ENCODE data around the gene CMYA5.
"Not testable (repeated sequence)": the region's sequence is repeated elsewhere in the genome, so short reads cannot be mapped to it uniquely, and the experiment has no call there.

CMYA5 gene

GRCh38 chr5:79689541-79690466 is at the start of gene CMYA5:
CMYA5 (plus strand) TSS chr5:79689836; CDS start chr5:79689908, 72 bp downstream.
- in situ Hi-C loops (cut with MboI; ENCODE audit: low sequenced_read_pairs) = no loop called here

DNA sequence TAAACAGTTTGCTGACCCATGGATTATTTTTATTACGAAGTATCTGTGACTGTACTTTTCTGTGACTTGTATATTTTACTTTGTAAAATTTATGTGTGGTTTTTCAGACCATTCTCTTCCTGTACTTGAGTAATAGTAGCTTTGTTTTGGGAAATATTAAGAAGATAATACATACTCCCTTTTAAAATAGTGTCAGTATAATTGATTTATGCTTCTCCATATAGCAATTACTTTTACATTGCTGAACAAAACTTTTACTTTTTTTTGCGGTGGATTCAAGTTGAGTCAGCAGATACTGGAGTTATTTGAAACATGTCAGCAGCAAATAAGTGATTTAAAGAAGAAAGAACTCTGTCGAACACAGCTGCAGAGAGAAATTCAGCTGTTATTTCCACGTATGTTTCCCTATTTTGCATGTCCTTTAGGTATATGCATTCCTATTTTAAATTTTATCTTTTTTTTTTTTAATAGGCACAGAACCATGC is 49.0 kb upstream of the CMYA5 start:
- in situ Hi-C loops (cut with MboI; ENCODE audit: low sequenced_read_pairs) = no loop called here

- in situ Hi-C loops (cut with MboI; ENCODE audit: low sequenced_read_pairs) = no loop called here
Observed at GRCh38 chr5:79641414-79641813, 48.2 kb upstream of the CMYA5 start.

GRCh38 chr5:79642210-79642609 is 47.4 kb upstream of the CMYA5 start:
- in situ Hi-C loops (cut with MboI; ENCODE audit: low sequenced_read_pairs) = no loop called here

- in situ Hi-C loops (cut with MboI; ENCODE audit: low sequenced_read_pairs) = no loop called here
Observed at GRCh38 chr5:79653843-79654242, 35.8 kb upstream of the CMYA5 start.

DNA sequence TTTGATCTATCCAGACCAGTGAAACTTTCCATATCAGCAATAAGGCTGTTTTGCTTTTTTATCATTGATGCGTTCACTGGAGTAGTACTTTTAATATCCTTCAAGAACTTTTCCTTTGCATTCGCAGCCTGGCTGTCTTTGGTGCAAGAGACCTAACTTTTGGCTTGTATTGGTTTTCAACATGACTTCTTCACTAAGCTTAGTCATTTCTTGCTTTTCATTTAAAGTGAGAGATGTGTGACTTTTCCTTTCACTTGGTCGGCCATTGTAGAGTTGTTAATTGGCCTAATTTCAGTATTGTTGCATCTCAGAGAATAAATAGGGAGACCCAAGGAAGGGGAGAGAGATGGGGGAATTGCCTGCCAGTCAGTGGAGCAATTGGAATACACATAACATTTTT is 26.4 kb upstream of the CMYA5 start:
- in situ Hi-C loops (cut with MboI; ENCODE audit: low sequenced_read_pairs) = no loop called here

- in situ Hi-C loops (cut with MboI; ENCODE audit: low sequenced_read_pairs) = no loop called here
Observed at GRCh38 chr5:79666758-79667157, 22.9 kb upstream of the CMYA5 start.

DNA sequence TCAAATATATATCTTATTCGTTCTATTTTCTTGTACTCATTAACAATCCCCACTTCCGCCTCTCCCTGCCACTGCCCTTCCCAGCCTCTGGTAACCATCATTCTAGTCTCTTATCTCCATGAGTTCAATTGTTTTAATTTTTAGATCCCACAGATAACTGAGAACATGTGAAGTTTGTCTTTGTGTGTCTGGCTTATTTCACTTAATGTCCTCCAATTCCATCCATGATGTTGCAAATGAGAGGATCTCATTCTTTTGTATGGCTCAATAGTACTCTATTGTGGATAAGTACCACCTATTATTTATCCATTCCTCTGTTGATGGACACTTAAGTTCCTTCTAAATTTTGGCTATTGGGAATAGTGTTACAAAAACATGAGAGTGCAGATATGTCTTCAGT is 17.2 kb upstream of the CMYA5 start:
- in situ Hi-C loops (cut with MboI; ENCODE audit: low sequenced_read_pairs) = no loop called here

DNA sequence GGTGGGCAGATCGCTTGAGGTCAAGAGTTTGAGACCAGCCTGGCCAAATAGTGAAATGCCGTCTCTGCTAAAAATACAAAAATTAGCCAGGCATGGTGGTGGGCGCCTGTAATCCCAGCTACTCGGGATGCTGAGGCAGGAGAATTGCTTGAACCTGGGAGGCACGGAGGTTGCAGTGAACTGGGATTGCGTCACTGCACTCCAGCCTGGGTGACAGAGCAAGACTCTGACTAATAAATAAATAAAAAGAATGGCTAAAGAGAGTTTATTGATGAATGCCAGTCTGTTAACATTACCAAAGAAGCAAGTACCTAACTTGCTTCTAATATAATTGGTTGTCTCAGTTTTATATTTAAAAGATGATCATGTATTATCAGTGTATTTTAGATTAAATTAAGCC is 13.3 kb upstream of the CMYA5 start:
- in situ Hi-C loops (cut with MboI; ENCODE audit: low sequenced_read_pairs) = not testable (repeated sequence)

DNA sequence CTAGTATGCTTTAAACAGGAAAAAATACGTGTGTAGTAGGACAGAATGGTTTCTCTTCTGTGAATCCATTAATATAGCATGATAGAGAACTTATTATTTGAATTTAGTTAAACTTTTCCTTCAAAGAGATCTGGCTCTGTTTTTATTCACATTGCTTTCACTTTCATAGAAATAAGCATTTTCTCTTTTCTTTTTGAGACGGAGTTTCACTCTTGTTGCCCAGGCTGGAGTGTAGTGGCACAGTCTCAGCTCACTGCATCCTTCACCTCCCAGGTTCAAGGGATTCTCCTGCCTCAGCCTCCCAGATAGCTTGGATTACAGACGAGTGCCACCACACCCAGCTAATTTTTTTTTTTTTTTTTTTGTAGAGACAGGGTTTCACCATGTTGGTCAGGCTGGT is 7.5 kb upstream of the CMYA5 start:
- in situ Hi-C loops (cut with MboI; ENCODE audit: low sequenced_read_pairs) = not testable (repeated sequence)

GRCh38 chr5:79684782-79685181 is 4.9 kb upstream of the CMYA5 start:
- in situ Hi-C loops (cut with MboI; ENCODE audit: low sequenced_read_pairs) = no loop called here

- in situ Hi-C loops (cut with MboI; ENCODE audit: low sequenced_read_pairs) = no loop called here
Observed at GRCh38 chr5:79685627-79686026, 4.0 kb upstream of the CMYA5 start.

- in situ Hi-C loops (cut with MboI; ENCODE audit: low sequenced_read_pairs) = no loop called here
Observed at GRCh38 chr5:79686799-79687198, 2.8 kb upstream of the CMYA5 start.

GRCh38 chr5:79687889-79688288 is 1.7 kb upstream of the CMYA5 start:
- in situ Hi-C loops (cut with MboI; ENCODE audit: low sequenced_read_pairs) = no loop called here

DNA sequence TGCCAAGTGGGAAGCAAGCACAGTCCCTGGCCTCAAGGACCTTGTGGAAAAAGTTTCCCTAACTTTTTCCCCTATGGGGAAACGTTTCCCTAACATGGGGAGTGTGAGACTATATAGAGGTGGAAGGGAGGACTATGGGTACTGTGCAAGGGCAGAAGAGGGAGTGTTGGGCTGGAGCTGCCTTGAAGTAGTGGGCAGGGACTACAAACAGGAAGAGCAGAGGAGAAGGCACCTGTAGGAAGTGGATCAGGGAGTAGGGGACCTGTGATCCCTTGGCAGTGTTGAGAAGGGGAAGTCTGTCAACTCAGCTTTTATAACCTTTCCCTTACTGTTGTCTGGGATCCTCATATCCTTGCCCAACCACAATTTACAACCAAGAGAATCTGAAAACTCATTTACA is 1.4 kb downstream of the CMYA5 start:
- in situ Hi-C loops (cut with MboI; ENCODE audit: low sequenced_read_pairs) = no loop called here

DNA sequence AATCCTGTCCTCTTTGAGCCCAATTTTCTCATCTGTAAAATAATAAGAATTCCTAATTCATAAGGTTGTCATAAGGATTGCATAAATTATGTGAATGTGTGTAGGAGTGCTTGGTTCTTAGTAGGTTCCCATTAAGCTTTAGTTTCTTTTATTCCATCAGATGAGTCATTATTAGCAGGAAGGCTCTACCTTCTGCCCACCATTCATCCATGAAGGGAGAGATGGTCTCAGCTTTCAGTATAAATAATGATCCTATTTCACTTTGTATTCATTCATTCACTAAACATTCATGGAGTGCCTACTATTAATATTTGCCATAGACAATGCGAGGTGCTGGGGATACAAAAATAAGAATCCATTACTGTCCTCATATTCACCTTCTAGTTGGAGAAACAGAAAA is 3.0 kb downstream of the CMYA5 start:
- in situ Hi-C loops (cut with MboI; ENCODE audit: low sequenced_read_pairs) = no loop called here

DNA sequence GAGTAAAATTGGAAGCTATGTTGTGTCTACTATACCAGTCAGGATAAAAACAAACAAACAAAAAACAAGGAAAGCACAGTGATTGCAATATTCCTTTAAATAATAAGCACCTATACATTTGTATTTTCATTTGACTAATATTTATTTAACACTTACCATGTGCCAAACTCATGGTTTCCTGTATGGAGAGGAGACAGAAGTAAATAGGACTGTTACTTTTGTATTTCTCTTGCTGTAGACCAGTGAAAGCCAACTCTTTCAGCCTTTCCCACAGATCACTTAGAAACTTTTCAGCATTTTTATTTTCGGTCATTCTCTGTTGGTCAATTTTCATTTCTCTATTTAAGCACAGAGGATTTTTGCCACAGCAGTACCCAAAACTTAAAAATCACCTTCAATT is 4.5 kb downstream of the CMYA5 start:
- in situ Hi-C loops (cut with MboI; ENCODE audit: low sequenced_read_pairs) = no loop called here

DNA sequence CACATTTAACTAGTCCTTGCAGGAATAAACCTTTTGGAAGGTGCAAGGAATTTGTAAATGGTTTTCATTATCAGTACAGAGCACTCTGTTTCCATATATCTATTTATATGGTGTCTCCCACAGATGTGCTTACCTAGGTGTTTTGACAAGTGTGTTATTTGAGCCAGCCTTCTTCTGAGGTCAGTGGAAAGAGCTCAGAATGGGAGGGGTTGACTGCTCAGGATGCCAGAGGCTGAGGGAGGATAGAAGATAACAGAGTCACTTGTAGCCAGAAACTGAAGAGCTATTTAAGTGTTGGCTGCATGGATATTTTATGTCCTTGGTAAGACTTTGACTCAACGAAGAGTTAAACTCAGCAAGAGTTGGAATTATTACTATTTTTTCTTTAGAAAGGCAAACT is 5.0 kb downstream of the CMYA5 start:
- in situ Hi-C loops (cut with MboI; ENCODE audit: low sequenced_read_pairs) = no loop called here

GRCh38 chr5:79695526-79695925 is 5.9 kb downstream of the CMYA5 start:
- in situ Hi-C loops (cut with MboI; ENCODE audit: low sequenced_read_pairs) = no loop called here

GRCh38 chr5:79697222-79698170 is 7.9 kb downstream of the CMYA5 start:
- in situ Hi-C loops (cut with MboI; ENCODE audit: low sequenced_read_pairs) = no loop called here

DNA sequence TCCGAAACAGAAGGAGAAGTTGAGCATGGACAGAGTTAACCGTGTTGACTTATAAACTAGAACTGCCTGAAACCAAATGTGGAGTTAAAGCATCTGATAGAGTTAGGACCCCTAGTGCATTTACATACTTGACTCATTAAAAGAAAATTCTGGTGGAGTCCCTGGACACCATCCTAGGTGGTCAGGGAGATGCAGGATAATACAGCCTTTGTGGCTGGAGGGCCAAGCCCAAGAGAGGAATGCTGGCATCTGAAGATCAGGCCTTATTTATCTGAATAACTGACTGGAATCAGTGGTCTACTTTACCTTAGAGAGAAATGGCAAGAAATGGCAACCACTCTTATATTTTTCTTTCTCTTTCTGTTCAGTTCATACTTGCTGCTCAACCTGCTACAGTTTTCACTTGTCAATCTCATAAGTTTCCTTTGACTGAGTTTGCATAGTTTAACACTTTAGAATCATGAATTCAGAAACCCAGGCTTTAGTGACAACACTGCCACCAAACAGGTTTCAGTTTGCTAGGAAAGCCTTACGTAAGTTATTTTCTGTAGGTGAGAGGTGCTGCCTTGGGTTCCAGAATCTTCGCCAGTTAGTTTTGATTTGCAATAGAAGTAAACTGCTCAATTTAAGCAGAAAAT is 10.2 kb downstream of the CMYA5 start:
- in situ Hi-C loops (cut with MboI; ENCODE audit: low sequenced_read_pairs) = no loop called here

All from HL-60/S4 treated with phorbol 12-myristate 13-acetate at 8.2 ng/mL for 4 days and 3 days (cell line).